Measurements from ENCODE around the gene TMEM18.

GRCh38 chr2:689877-690510, 12.8 kb upstream of the TMEM18 start:
- TF ChIP-seq POLR2A (IDR thresholded peaks at IDR 0.05) (no peak), CTCF (IDR thresholded peaks at IDR 0.05) (no peak)
